Adrenal gland (tissue), 12 donors: ENCODE results near the gene PDXDC1. TPM values are rescaled to one million over a fixed set of nuclear protein-coding genes. Genes with fewer than 3 reads are reported as not detected.
A peak's percentile ranks its signal among the peaks of the same experiment; 100 is the strongest.
"Not testable (repeated sequence)": the region's sequence is repeated elsewhere in the genome, so short reads cannot be mapped to it uniquely, and the experiment has no call there.

Experiments
- DNase-seq, 7 donors: peaks; one replicate each; pipeline ENCODE4 v3.0.0-alpha.2; 2019 to 2020
- H3K27ac ChIP-seq, 5 donors: fragments of 200-600 bp; sonication (generic) in 4 of 5; 1 replicate in 3 of 5; 2 replicates in 2 of 5; pipeline versions ENCODE4 v1.5.1 to v1.8.0; 2016 to 2020; ENCODE audit warnings: mild to moderate bottlenecking in 1 of 5
- H3K27me3 ChIP-seq: fragments of 200-600 bp; 2 replicates; pipeline ENCODE4 v1.8.0; 2021
- H3K36me3 ChIP-seq, 2 donors: fragments of 200-600 bp; replicated peaks in 1 of 2; 1 replicate in 1 of 2; 2 replicates in 1 of 2; pipeline versions ENCODE4 v1.5.1 to v1.8.0; 2018 to 2022
- H3K4me1 ChIP-seq, 2 donors: fragments of 200-600 bp; replicated peaks in 1 of 2; 1 replicate in 1 of 2; 2 replicates in 1 of 2; pipeline versions ENCODE4 v1.5.1 to v1.8.0; 2018 to 2021
- H3K4me3 ChIP-seq, 4 donors: fragments of 200-600 bp; sonication (generic) in 3 of 4; one replicate each; pipeline ENCODE4 v1.5.1; 2016 to 2018
- H3K9me3 ChIP-seq, 3 donors: fragments of 200-600 bp; sonication (generic) in 1 of 3; replicated peaks in 1 of 3; 1 replicate in 2 of 3; 2 replicates in 1 of 3; pipeline versions ENCODE4 v1.5.1 to v1.8.0; 2016 to 2021
- POLR2A ChIP-seq, 2 donors: fragments of 450-650 bp; IDR thresholded peaks; one replicate each; pipeline ENCODE4 v1.6.1; 2017; ENCODE audit warnings: antibody characterized with exemption in 2 of 2, mild to moderate bottlenecking in 2 of 2, moderate library complexity in 1 of 2
- WGBS, 4 donors: extraction: QIAGEN DNeasy Blood & Tissue Kit in 2 of 4; methylation state at CpG; one replicate each; pipeline versions ENCODE4 v1.1.5 to v1.1.7; 2013 to 2017; 5-methylcytosine and 5-hydroxymethylcytosine counted together
- intact Hi-C, 2 donors: fragments of 100-400 bp; cut with DNase I; formaldehyde crosslinking; loops; one replicate each; pipeline versions ENCODE4 v1.14.1 to v1.15.0; 2022 to 2023
- polyA plus RNA-seq, 3 donors: library from polyadenylated mRNA; stranded (reverse); fragments of 200-250 nt in 2 of 3; fragments of 350-450 nt in 1 of 3; fragmentation: Illumina TruSeq in 1 of 3; extraction: RNeasy Lipid Tissue Mini Kit (QIAGEN cat#74804) in 1 of 3; gene quantifications; one replicate each; pipeline ENCODE4 v1.2.3, GENCODE V29; 2013 to 2014
- total RNA-seq, 9 donors: library from RNA; depleted of rRNA in 4 of 9; stranded (reverse); fragments of >200 nt in 4 of 9; fragments of 120-200 nt in 1 of 9; fragmentation: NEBNext Ultra II Directional in 1 of 9; extraction: Animal tissue kit (Norgen Biotek cat#: 25700) in 1 of 9; gene quantifications; one replicate each; pipeline versions ENCODE4 v1.1.0 to v1.2.4, GENCODE V29; 2013 to 2023
- donor health status: healthy with polysubstance abuse.
- donor health status: Bipolar disorder and iron deficiency.
- donor health status: DM: yes; HTN: yes; CAD: no.
- donor health status: DM: no; HTN: no; CAD: no.
- donor health status: DM: no; HTN: no; CAD: no.
- donor health status: DM: yes; HTN: yes; CAD: no.

The PDXDC1 gene
- total and polyA plus RNA-seq, 12 donors, result 38.9 to 81.5 (median 68.2) TPM

DNA sequence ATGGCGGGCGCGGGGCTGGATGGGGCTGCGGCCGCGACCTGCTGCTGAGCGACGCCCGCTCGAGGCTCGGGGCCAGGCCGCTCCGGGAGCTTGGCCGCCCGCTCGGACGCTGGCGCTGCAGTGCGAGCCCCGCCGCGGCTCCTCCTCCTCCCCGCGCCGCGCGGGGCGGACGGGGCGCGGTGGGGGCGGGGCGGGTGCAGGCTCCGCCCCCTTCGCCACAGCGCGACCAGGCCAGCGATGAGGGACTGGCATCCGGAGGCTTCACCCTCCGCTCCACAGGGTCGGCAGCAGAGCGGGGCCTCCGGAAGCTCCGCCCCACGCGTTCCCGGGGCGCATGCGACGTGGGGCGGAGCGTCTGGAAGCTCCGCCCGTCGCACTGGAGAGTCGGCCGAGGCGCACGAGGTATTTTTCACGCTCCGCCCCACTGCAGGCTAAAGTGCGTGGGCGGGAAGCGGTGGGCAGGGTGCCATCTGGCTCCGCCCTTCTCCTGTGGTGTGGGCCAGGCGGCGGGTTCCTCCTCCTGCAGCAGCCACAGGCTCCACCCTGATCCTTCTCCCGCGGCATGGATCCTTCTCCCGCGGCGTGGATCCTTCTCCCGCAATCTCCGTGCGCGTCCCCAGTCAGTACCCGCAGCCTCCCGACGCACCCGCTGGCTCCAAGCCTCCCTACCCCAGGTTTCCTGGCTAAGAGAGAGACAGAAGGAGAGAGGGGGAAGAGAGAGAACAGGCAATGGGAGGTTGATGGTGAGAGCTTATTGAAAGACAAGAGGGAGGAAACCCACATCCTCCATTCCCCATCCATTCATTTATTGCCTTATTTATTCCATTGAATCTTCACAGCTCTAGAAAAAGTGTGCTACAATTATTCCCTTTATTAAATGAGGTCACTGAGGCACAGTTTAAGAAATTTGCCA, 180.1 kb downstream of the PDXDC1 start:
- H3K4me1 ChIP-seq, H3K36me3 ChIP-seq, intact Hi-C loops, H3K27me3 ChIP-seq, H3K9me3 ChIP-seq: not testable (repeated sequence)
- peak; percentile 87 to 97 (median 93) for DNase-seq
- peak overlapping the region in 1 of 4 donors; percentile 79 for H3K4me3 ChIP-seq
- WGBS, 4 donors, result 0% methylated on average over 5 to 67 of the region's 80 CpGs; no CpG with 5 or more reads in 1 of the 4 donors
- H3K27ac ChIP-seq, result peak overlapping the region in 1 of 5 donors; percentile 92
- peak; percentile 70 to 82 for TF ChIP-seq POLR2A (IDR thresholded peaks at IDR 0.05)

DNA sequence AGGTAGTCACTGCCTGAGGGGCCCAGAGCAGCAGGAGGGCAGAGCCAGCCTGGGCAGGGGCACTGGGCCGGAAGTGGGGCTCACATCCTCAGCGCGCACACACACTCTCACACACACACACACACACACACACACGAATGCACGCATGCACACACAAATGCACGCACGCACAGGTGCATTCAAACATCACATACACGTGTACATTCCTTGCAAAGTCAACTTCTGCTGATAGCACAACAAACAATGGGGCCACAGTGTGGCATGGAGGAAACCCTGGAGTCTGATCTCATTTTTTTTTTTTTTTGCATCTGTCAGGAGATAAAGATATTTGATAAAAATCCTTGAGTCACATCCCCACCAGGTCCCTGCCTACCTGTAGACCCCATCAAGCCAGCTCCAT, 182.8 kb downstream of the PDXDC1 start:
- H3K4me3 ChIP-seq, DNase-seq, H3K27ac ChIP-seq, H3K27me3 ChIP-seq, intact Hi-C loops, H3K36me3 ChIP-seq, H3K9me3 ChIP-seq, H3K4me1 ChIP-seq: not testable (repeated sequence)
- WGBS, 4 donors, result 84 to 92% (median 89%) methylated on average over 5 to 7 of the region's 8 CpGs; no CpG with 5 or more reads in 1 of the 4 donors

DNA sequence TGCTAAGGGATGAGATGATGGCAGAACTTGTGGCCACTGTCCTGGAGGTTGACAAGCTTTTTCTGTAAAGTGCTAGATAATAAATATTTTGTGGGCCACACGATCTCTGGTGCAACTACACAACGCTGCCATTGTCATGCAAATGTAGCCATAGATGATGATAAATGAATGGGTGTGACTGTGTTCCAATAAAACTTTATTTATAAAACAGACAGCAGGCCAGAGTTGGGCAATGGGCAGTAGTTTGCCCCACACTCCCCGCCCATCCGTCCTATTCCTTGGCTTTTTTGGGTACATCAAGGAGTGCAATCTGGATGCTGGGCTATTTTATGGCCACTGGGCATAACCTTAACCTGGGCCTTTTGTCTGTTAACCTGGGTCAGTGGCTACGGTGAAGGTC, 184.8 kb downstream of the PDXDC1 start:
- WGBS, 4 donors, result 91 to 96% (median 95%) methylated on average over 4 to 5 of the region's 5 CpGs
- H3K36me3 ChIP-seq, H3K4me3 ChIP-seq, DNase-seq, H3K27ac ChIP-seq, H3K4me1 ChIP-seq, H3K9me3 ChIP-seq, H3K27me3 ChIP-seq, intact Hi-C loops: not testable (repeated sequence)

DNA sequence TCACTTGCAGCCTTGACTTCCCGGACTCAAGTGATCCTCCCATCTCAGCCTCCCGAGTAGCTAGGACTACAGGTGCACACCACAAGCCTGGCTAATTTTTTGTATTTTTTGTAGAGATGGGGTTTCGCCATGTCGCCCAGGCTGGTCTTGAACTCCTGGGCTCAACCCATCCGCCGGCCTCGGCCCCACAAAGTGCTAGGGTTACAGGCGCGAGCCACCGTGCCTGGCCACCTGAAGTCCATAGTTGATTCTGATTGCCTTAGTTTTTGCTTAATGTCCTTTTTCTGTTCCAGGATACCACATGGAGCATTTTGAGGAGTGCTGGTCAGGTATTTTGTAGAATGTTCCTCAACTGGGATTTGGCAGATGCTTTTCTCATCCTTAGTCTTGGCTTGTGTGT, 185.7 kb downstream of the PDXDC1 start:
- H3K27ac ChIP-seq, H3K9me3 ChIP-seq, H3K27me3 ChIP-seq, H3K36me3 ChIP-seq, H3K4me3 ChIP-seq, DNase-seq, intact Hi-C loops, H3K4me1 ChIP-seq: not testable (repeated sequence)
- 87 to 100% (median 94%) methylated on average over 6 to 8 of the region's 10 CpGs for WGBS, 4 donors

DNA sequence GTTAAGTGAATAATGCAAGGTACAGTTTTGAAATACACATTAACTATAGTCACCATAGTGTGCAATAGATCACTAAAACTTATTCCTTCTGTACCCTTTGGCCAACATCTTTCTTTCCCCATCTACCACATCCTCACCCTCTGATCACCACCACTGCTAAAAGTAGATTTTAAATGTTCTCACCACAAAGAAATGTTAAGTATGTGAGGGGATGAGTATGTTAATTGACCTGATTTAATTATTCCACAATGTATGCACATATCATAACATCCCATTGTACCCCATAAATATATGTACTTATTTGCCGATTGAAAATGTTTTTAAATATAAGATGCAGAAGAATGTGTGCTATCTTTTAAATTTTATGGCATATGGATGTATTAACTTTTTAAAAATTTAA, 188.2 kb downstream of the PDXDC1 start:
- 74 to 84% (median 78%) methylated on average over 1 of the region's 1 CpG for WGBS, 4 donors
- H3K27me3 ChIP-seq, H3K9me3 ChIP-seq, intact Hi-C loops, H3K36me3 ChIP-seq, H3K4me3 ChIP-seq, DNase-seq, H3K4me1 ChIP-seq, H3K27ac ChIP-seq: not testable (repeated sequence)

DNA sequence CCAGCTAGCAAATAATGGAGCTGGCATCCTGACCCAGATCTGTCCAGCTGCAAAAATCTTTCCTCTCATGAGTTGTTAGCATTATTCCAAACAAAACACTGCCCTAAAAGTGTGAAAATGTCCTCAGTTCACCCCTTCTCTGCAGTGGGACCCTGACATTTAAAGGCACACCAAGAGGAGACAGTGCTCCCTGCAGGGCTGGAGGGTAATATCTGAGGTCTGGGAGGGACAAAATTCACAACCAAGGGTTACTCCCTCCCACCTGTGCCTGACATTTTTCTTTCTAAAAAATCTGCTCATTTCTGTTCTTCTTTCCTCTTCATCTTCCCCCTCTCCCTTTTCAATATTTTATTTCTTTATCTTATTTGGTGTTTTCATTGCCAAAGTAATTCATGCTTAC, 191.4 kb downstream of the PDXDC1 start:
- H3K4me3 ChIP-seq, DNase-seq, H3K36me3 ChIP-seq, H3K27me3 ChIP-seq, H3K27ac ChIP-seq, H3K9me3 ChIP-seq, intact Hi-C loops, H3K4me1 ChIP-seq: not testable (repeated sequence)

DNA sequence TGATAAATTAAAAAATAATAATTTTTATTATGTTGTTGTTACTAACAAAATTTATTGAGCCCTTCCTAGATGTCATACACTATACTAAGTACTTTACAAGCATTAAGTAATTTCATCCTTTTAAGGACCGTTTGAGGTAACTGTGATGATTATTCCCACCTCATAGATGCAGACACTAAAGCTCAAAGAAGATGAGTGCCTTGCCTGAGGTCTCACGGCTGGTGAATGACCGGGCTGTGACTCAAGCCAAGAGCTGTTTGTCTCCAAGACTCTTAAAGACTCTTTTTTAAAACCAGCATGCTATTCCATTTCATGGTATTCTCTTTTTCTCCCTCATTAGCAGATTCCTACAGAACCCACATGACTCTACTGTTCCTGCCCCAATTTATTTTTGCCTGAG, 193.5 kb downstream of the PDXDC1 start:
- H3K9me3 ChIP-seq, H3K27me3 ChIP-seq, H3K27ac ChIP-seq, DNase-seq, H3K4me1 ChIP-seq, H3K4me3 ChIP-seq, intact Hi-C loops, H3K36me3 ChIP-seq: not testable (repeated sequence)
- WGBS, 4 donors, result 58 to 66% (median 63%) methylated on average over 3 of the region's 3 CpGs

DNA sequence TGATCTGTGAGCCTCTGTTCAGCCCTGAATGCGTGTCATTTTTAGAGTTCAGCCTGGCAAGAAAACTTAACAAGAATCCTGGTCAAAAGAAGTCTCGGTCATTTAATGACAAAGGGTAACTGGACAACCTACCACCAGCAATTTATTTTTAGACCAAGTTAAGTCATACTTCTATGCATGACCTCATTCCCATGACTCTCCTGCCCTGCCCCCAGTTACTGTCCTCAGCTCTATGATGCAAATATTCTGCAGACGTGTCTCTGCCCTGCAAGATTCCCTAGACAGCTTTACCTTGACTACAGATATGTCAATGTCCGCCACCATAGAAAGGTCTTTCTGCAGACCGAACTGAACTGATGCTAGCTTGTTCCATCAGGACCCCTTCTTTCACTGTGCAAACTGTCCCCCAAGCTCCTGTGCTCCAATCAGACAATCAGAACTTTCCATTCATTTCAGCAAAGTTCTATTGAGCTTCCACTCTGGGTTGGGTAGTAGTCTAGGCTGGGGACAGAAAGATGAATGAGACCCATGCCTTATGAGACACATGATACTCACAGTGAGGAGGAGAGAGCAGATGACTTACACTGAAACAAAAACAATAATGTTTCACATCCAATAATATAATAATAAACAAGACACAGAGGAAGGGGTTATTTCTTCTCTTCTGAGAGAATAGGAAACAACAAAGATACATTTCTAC, 194.3 kb downstream of the PDXDC1 start:
- 57 to 70% (median 63%) methylated on average over 4 to 5 of the region's 5 CpGs for WGBS, 4 donors
- intact Hi-C loops, H3K4me3 ChIP-seq, H3K27ac ChIP-seq, H3K9me3 ChIP-seq, H3K4me1 ChIP-seq, DNase-seq, H3K27me3 ChIP-seq, H3K36me3 ChIP-seq: not testable (repeated sequence)

DNA sequence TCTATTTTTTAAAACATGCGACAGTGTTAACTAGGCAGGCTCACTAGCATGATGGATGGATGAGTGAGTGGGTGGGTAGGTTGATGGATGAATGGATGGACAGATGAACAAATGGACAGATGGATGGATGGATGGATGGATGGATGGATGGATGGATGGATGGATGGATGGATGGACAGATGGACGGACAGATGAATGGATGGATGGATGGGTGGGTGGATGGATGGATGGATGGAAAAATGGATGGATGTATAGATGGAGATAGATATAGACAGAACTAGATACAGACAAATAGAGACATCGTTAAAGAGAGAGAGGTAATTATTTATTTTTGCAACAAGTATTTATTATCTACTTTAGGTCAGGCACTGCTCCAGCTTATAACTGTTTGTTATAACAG, 205.1 kb downstream of the PDXDC1 start:
- intact Hi-C loops, H3K9me3 ChIP-seq, H3K36me3 ChIP-seq, DNase-seq, H3K4me3 ChIP-seq, H3K27me3 ChIP-seq, H3K4me1 ChIP-seq, H3K27ac ChIP-seq: not testable (repeated sequence)
- 64 to 76% (median 71%) methylated on average over 3 of the region's 3 CpGs for whole genome bisulfite sequencing, 4 donors

DNA sequence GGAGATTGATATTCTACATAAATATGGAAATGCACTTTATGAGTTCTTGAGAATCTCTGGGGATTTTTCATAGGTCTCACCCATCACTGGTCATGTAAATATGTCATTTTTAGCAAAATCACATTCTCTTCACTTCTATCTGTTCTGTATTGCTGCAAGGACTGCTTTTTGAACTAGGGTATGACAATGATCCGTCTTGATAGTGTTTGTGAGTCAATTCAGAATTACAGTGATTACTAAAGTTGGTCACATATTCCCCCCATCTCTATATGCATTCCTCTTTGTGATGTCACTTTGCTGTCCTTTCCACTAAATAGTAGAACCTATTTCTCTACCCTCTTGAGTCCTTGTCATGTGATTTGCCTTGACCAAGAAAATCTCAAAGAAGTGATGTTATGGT, 206.1 kb downstream of the PDXDC1 start:
- H3K36me3 ChIP-seq, H3K4me1 ChIP-seq, H3K4me3 ChIP-seq, DNase-seq, H3K9me3 ChIP-seq, intact Hi-C loops, H3K27me3 ChIP-seq, H3K27ac ChIP-seq: not testable (repeated sequence)
- WGBS, 4 donors, result 65 to 92% (median 67%) methylated on average over 1 of the region's 1 CpG

DNA sequence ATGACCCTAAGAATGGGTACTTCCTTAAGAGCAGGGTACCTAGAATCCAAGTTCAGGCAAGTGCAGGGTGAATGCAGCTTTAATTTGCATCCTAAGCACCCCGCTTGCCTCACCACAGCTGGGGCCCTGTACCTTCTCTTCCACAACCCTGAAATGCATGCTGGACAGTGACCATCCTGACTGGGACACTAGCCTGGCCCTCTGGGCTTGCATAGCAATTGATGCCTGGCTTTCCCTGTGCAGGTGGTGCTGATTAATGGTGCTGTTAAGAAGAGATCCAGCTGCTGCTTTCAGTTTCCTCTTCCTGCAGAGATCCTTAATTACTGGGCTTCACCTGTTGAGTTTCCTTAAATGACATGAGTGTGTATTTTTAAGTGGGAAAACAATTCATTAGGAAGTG, 209.2 kb downstream of the PDXDC1 start:
- H3K4me3 ChIP-seq, H3K36me3 ChIP-seq, DNase-seq, H3K27me3 ChIP-seq, intact Hi-C loops, H3K9me3 ChIP-seq, H3K4me1 ChIP-seq, H3K27ac ChIP-seq: not testable (repeated sequence)
- 62 to 83% (median 71%) methylated on average over 1 of the region's 1 CpG; no CpG with 5 or more reads in 1 of the 4 donors for WGBS, 4 donors
